ENCODE measurements around the gene CNIH2. TPM values are rescaled to one million over a fixed set of nuclear protein-coding genes. Genes with fewer than 3 reads are reported as not detected.

The CNIH2 gene
- total and polyA plus RNA-seq, 2 of the 13 experiments (the other 11 are each of a cell fraction or from before 2014, with no cell fraction given): 0.60 to 0.69 TPM

DNA sequence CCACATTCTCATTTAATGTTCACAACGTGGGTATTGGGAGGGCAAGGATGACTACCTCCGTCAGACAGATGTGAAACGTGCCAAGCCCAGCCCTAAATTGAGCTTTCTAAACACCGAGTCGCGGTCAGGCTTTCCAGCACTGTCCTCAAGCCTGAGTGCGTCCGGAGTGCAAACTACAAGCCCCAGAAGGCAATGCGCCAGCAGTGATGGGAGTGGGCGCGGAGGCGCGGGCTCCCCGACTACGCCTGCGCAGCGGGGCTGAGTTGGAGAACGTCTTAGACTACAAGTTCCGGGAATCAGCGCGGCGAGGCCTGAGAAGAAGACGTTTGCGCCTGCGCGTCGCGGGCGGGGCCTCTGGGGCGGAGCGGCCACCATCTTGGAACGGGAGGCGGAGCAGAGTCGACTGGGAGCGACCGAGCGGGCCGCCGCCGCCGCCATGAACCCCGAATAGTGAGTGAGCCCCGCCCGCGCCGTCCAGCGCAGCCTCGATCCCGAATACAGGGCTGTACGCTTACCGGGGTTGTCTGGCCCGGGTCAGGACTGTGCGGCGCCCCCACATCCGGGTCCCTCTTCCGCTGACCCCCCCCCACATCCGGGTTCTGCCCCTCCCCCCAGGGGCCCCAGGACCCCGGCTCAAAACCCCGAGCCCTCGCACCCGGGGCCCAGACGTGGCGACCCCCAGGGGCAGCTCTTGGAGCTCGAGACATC, 9.6 kb upstream of the CNIH2 start, which contains the start of gene RAB1B (continued):
- TF ChIP-seq TMF1 (CRISPR knock-in tag; IDR thresholded peaks at IDR 0.05; ENCODE audit: low read depth): no peak
- no peak for TF ChIP-seq FOSL1 (CRISPR knock-in tag; IDR thresholded peaks at IDR 0.05; ENCODE audit: borderline replicate concordance)
- TF ChIP-seq ZNF83 (CRISPR knock-in tag; IDR thresholded peaks at IDR 0.05; ENCODE audit: borderline replicate concordance): no peak
- TF ChIP-seq NRL (CRISPR knock-in tag; IDR thresholded peaks at IDR 0.05; ENCODE audit: borderline replicate concordance): no peak
- no peak; the same call in 1 of the 2 replicates for TF ChIP-seq GATA4 (IDR thresholded peaks at IDR 0.05; ENCODE audit: borderline replicate concordance, low read depth)
- peak; percentile 61; the same call in 1 of the 2 replicates for TF ChIP-seq KDM5A (IDR thresholded peaks at IDR 0.05; ENCODE audit: borderline replicate concordance, low read length)
- TF ChIP-seq ZNF253 (CRISPR knock-in tag; IDR thresholded peaks at IDR 0.05; ENCODE audit: borderline replicate concordance): no peak
- no peak for TF ChIP-seq ZBTB1 (CRISPR knock-in tag; IDR thresholded peaks at IDR 0.05; ENCODE audit: borderline replicate concordance)
- TF ChIP-seq ZNF563 (CRISPR knock-in tag; IDR thresholded peaks at IDR 0.05): no peak
- no peak; the same call in 1 of the 2 replicates for TF ChIP-seq ZZZ3 (CRISPR knock-in tag; IDR thresholded peaks at IDR 0.05; ENCODE audit: borderline replicate concordance)
- TF ChIP-seq, protein P1, sequence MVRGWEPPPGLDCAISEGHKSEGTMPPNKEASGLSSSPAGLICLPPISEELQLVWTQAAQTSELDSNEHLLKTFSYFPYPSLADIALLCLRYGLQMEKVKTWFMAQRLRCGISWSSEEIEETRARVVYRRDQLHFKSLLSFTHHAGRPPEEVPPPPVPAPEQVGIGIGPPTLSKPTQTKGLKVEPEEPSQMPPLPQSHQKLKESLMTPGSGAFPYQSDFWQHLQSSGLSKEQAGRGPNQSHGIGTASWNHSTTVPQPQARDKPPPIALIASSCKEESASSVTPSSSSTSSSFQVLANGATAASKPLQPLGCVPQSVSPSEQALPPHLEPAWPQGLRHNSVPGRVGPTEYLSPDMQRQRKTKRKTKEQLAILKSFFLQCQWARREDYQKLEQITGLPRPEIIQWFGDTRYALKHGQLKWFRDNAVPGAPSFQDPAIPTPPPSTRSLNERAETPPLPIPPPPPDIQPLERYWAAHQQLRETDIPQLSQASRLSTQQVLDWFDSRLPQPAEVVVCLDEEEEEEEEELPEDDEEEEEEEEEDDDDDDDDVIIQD (CRISPR knock-in tag; IDR thresholded peaks at IDR 0.05; ENCODE audit: low read depth): no peak
- TF ChIP-seq WIZ (CRISPR knock-in tag; IDR thresholded peaks at IDR 0.05): no peak
- TF ChIP-seq TBX2 (CRISPR knock-in tag; IDR thresholded peaks at IDR 0.05; ENCODE audit: borderline replicate concordance): 0 out of 2 replicates have a peak, but pooled peaks have one; percentile 38
- TF ChIP-seq SP140L (CRISPR knock-in tag; IDR thresholded peaks at IDR 0.05; ENCODE audit: borderline replicate concordance): no peak
- TF ChIP-seq HOXA9 (CRISPR knock-in tag; IDR thresholded peaks at IDR 0.05; ENCODE audit: borderline replicate concordance): no peak
- no peak for TF ChIP-seq ZBTB8A (CRISPR knock-in tag; IDR thresholded peaks at IDR 0.05; ENCODE audit: borderline replicate concordance, low read depth)
- TF ChIP-seq, protein P2, sequence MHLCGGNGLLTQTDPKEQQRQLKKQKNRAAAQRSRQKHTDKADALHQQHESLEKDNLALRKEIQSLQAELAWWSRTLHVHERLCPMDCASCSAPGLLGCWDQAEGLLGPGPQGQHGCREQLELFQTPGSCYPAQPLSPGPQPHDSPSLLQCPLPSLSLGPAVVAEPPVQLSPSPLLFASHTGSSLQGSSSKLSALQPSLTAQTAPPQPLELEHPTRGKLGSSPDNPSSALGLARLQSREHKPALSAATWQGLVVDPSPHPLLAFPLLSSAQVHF (CRISPR knock-in tag; IDR thresholded peaks at IDR 0.05): no peak
- TF ChIP-seq, protein P3, sequence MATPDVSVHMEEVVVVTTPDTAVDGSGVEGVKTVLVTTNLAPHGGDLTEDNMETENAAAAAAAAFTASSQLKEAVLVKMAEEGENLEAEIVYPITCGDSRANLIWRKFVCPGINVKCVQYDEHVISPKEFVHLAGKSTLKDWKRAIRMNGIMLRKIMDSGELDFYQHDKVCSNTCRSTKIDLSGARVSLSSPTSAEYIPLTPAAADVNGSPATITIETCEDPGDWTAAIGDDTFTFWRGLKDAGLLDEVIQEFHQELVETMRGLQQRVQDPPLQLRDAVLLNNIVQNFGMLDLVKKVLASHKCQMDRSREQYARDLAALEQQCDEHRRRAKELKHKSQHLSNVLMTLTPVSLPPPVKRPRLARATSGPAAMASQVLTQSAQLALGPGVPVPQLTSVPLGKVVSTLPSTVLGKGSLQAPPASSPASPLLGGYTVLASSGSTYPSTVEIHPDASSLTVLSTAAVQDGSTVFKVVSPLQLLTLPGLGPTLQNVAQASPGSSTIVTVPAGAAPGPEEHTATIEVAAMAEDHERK (CRISPR knock-in tag; IDR thresholded peaks at IDR 0.05; ENCODE audit: low read depth): no peak
- TF ChIP-seq ZNF552 (CRISPR knock-in tag; IDR thresholded peaks at IDR 0.05; ENCODE audit: borderline replicate concordance): no peak
- TF ChIP-seq, protein P4, sequence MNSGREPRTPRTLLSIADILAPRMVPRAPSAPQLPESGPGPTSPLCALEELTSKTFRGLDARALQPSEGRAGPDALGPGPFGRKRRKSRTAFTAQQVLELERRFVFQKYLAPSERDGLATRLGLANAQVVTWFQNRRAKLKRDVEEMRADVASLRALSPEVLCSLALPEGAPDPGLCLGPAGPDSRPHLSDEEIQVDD (CRISPR knock-in tag; IDR thresholded peaks at IDR 0.05; ENCODE audit: borderline replicate concordance): no peak
- TF ChIP-seq SKI (IDR thresholded peaks at IDR 0.05; ENCODE audit: partially characterized antibody): no peak
- no peak for TF ChIP-seq GTF2F1 (IDR thresholded peaks at IDR 0.05; ENCODE audit: low read length)
- TF ChIP-seq, protein P5, sequence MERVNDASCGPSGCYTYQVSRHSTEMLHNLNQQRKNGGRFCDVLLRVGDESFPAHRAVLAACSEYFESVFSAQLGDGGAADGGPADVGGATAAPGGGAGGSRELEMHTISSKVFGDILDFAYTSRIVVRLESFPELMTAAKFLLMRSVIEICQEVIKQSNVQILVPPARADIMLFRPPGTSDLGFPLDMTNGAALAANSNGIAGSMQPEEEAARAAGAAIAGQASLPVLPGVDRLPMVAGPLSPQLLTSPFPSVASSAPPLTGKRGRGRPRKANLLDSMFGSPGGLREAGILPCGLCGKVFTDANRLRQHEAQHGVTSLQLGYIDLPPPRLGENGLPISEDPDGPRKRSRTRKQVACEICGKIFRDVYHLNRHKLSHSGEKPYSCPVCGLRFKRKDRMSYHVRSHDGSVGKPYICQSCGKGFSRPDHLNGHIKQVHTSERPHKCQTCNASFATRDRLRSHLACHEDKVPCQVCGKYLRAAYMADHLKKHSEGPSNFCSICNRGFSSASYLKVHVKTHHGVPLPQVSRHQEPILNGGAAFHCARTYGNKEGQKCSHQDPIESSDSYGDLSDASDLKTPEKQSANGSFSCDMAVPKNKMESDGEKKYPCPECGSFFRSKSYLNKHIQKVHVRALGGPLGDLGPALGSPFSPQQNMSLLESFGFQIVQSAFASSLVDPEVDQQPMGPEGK (CRISPR knock-in tag; IDR thresholded peaks at IDR 0.05): peak; percentile 78; the same call in 1 of the 2 replicates
- TF ChIP-seq RBAK (CRISPR knock-in tag; IDR thresholded peaks at IDR 0.05): no peak

Data from HepG2 (cell line).